Upper lobe of left lung (tissue), 6 donors: ENCODE results near the gene ARID1B. TPM values are rescaled to one million over a fixed set of nuclear protein-coding genes. Genes with fewer than 3 reads are reported as not detected.

Experiments used
- ATAC-seq, 2 donors: fragments of 200-7000 bp; cut with Tn5 transposase; one replicate each; pipeline ENCODE4 v1.9.1; 2022; ENCODE audit warnings: mild to moderate bottlenecking in 2 of 2, moderate library complexity in 2 of 2; ENCODE audit not compliant: low FRiP score in 2 of 2
- DNase-seq, 2 donors: peaks; one replicate each; pipeline ENCODE4 v3.0.0-alpha.2; 2019 to 2020
- H3K27ac ChIP-seq, 4 donors: fragments of 200-600 bp; sonication (generic); one replicate each; pipeline ENCODE4 v1.5.1; 2016 to 2019
- H3K27me3 ChIP-seq, 4 donors: fragments of 200-600 bp; sonication (generic); one replicate each; pipeline ENCODE4 v1.5.1; 2017 to 2019
- H3K36me3 ChIP-seq, 4 donors: fragments of 200-600 bp; sonication (generic); one replicate each; pipeline ENCODE4 v1.5.1; 2016 to 2019
- H3K4me1 ChIP-seq, 4 donors: fragments of 200-600 bp; sonication (generic); one replicate each; pipeline ENCODE4 v1.5.1; 2018 to 2019
- H3K4me3 ChIP-seq, 4 donors: fragments of 200-600 bp; sonication (generic); one replicate each; pipeline ENCODE4 v1.5.1; 2017 to 2019; ENCODE audit warnings: mild to moderate bottlenecking in 2 of 4, moderate library complexity in 1 of 4
- H3K9me3 ChIP-seq, 4 donors: fragments of 200-600 bp; sonication (generic); one replicate each; pipeline ENCODE4 v1.5.1; 2018 to 2019
- CTCF ChIP-seq, 6 experiments: fragments of 450-650 bp in 4 of 6; fragments of 200-600 bp in 2 of 6; sonication (generic) in 2 of 6; IDR thresholded peaks; one replicate each; pipeline ENCODE4 v1.5.1; 2016 to 2019; ENCODE audit warnings: antibody characterized with exemption in 6 of 6
- EP300 ChIP-seq, 4 donors: sonication (generic); formaldehyde crosslinking; IDR thresholded peaks; one replicate each; pipeline ENCODE4 v1.5.1; 2017; ENCODE audit warnings: antibody characterized with exemption in 4 of 4, control low read depth in 2 of 4
- POLR2A ChIP-seq, 4 donors: fragments of 450-650 bp; IDR thresholded peaks; one replicate each; pipeline ENCODE4 v1.5.1; 2016 to 2017; ENCODE audit warnings: antibody characterized with exemption in 4 of 4, mild to moderate bottlenecking in 2 of 4
- POLR2AphosphoS5 ChIP-seq, 2 donors: sonication (generic); formaldehyde crosslinking; IDR thresholded peaks; one replicate each; pipeline ENCODE4 v1.5.1; 2017; ENCODE audit warnings: antibody characterized with exemption in 2 of 2
- WGBS, 2 donors: methylation state at CpG; one replicate each; pipeline ENCODE4 v1.1.5; 2017 to 2018; 5-methylcytosine and 5-hydroxymethylcytosine counted together
- total RNA-seq, 6 donors: library from RNA; depleted of rRNA in 4 of 6; stranded (reverse); fragments of >200 nt in 4 of 6; gene quantifications; one replicate each; pipeline versions ENCODE4 v1.1.0 to v1.2.1, GENCODE V29; 2016 to 2021
- donor health status: DM: no; HTN: no; CAD: no; lungs with moderate emphysema.
- donor health status: DM: no; HTN: yes; CAD: no; lungs with severe emphysema.

The ARID1B gene
- total RNA-seq, 6 donors from 2014 or later, result 66.4 to 168 (median 109) TPM

GRCh38 chr6:156809446-156810178 lies 32.4 kb downstream of the ARID1B start:
- DNase-seq (no peak), ATAC-seq (no peak)
- Histone ChIP-seq H3K4me1 (peaks cover 23 to 36% (median 29%) of the 10 kb centered on the region in 4 donors), H3K36me3 (no peaks in the 10 kb centered on the region), H3K27ac (peak overlapping the region in 2 of 4 donors; percentile 9 to 36), H3K4me3 (no peak overlapping the region), H3K9me3 (no peaks in the 10 kb centered on the region), H3K27me3 (no peaks in the 10 kb centered on the region)
- 84 to 95% methylated on average over 2 of the region's 2 CpGs for WGBS, 2 donors
- TF ChIP-seq CTCF (IDR thresholded peaks at IDR 0.05), result no peak
- no peak for TF ChIP-seq POLR2AphosphoS5 (IDR thresholded peaks at IDR 0.05)
- TF ChIP-seq POLR2A (IDR thresholded peaks at IDR 0.05), result no peak

GRCh38 chr6:156814036-156814581 lies 36.9 kb downstream of the ARID1B start:
- no peaks in the 10 kb centered on the region for H3K9me3 ChIP-seq
- no peaks in the 10 kb centered on the region for H3K36me3 ChIP-seq
- DNase-seq (no peak), ATAC-seq (no peak)
- WGBS, 2 donors, result 80 to 92% methylated on average over 8 of the region's 8 CpGs
- H3K27me3 ChIP-seq, result no peaks in the 10 kb centered on the region
- no peak overlapping the region for H3K27ac ChIP-seq
- peaks cover 33 to 61% (median 48%) of the 10 kb centered on the region in 4 donors for H3K4me1 ChIP-seq
- H3K4me3 ChIP-seq, result no peak overlapping the region
- TF ChIP-seq CTCF (IDR thresholded peaks at IDR 0.05) (no peak), POLR2AphosphoS5 (IDR thresholded peaks at IDR 0.05) (no peak), EP300 (IDR thresholded peaks at IDR 0.05) (no peak), POLR2A (IDR thresholded peaks at IDR 0.05) (no peak)

- peak; percentile 87 to 96 for ATAC-seq
- peaks cover 36 to 65% (median 46%) of the 10 kb centered on the region in 4 donors for H3K4me1 ChIP-seq
- 30 to 39% methylated on average over 7 of the region's 7 CpGs for WGBS, 2 donors
These were observed 39.3 kb downstream of the ARID1B start for GRCh38 chr6:156816505-156816904.

GRCh38 chr6:156820089-156820798 lies 43.1 kb downstream of the ARID1B start:
- 91 to 93% methylated on average over 3 of the region's 3 CpGs for WGBS, 2 donors
- Histone ChIP-seq H3K9me3 (no peaks in the 10 kb centered on the region), H3K27ac (peak overlapping the region in 1 of 4 donors; percentile 16), H3K36me3 (no peaks in the 10 kb centered on the region), H3K27me3 (no peaks in the 10 kb centered on the region), H3K4me1 (peaks cover 44 to 75% (median 65%) of the 10 kb centered on the region in 4 donors), H3K4me3 (no peak overlapping the region)
- DNase-seq (no peak), ATAC-seq (no peak)
- TF ChIP-seq EP300 (IDR thresholded peaks at IDR 0.05) (no peak), CTCF (IDR thresholded peaks at IDR 0.05) (no peak), POLR2A (IDR thresholded peaks at IDR 0.05) (no peak)

More at GRCh38 chr6:156816505-156816904, 39.3 kb downstream of the ARID1B start:
- Histone ChIP-seq H3K27me3 (no peaks in the 10 kb centered on the region), H3K36me3 (no peaks in the 10 kb centered on the region), H3K9me3 (no peaks in the 10 kb centered on the region), H3K4me3 (no peak overlapping the region), H3K27ac (peak overlapping the region; percentile 62 to 85 (median 74))
- peak; percentile 84 to 96 for TF ChIP-seq POLR2AphosphoS5 (IDR thresholded peaks at IDR 0.05)
- no peak for TF ChIP-seq CTCF (IDR thresholded peaks at IDR 0.05)
- peak in 3 of 4 donors; percentile 22 to 50 (median 27) for TF ChIP-seq POLR2A (IDR thresholded peaks at IDR 0.05)
- peak in 3 of 4 donors; percentile 76 to 98 (median 96) for TF ChIP-seq EP300 (IDR thresholded peaks at IDR 0.05)
- peak in 1 of 2 donors; percentile 93 for DNase-seq
